HEK293T (cell line): Measurements from ENCODE around the gene SNAP25.

ENCODE experiments used
- CTCF ChIA-PET: fragments of 350-600 bp; formaldehyde crosslinking; extraction: SDS; loops from one replicate; lab custom pipeline; 2021; ENCODE audit warnings: antibody characterized with exemption, inconsistent platforms; lab: Yijun Ruan, JAX
- POLR2A ChIA-PET: fragments of 350-600 bp; formaldehyde crosslinking; extraction: SDS; loops from one replicate; lab custom pipeline; 2020; ENCODE audit warnings: antibody characterized with exemption, inconsistent platforms; lab: Yijun Ruan, JAX
- DNase-seq: peaks from one replicate; pipeline ENCODE4 v3.0.0; 2012; ENCODE audit warnings: mixed read lengths; ENCODE audit errors: extremely low spot score
- ARNT ChIP-seq: fragments of 450-650 bp; IDR thresholded peaks from 2 replicates; pipeline ENCODE4 v1.6.1; 2017; ENCODE audit warnings: mild to moderate bottlenecking
- BHLHE40 ChIP-seq: fragments of 450-650 bp; IDR thresholded peaks from 2 replicates; pipeline ENCODE4 v1.6.1; 2016; ENCODE audit warnings: mild to moderate bottlenecking, moderate library complexity, borderline replicate concordance
- CTBP1 ChIP-seq: fragments of 450-650 bp; IDR thresholded peaks from 2 replicates; pipeline ENCODE4 v1.6.1; 2016; ENCODE audit warnings: borderline replicate concordance
- ELF4 ChIP-seq: fragments of 450-650 bp; IDR thresholded peaks from 2 replicates; pipeline ENCODE4 v1.6.1; 2017; ENCODE audit warnings: antibody characterized with exemption
- FOXA1 ChIP-seq: fragments of 450-650 bp; IDR thresholded peaks from 2 replicates; pipeline ENCODE4 v1.6.1; 2016; ENCODE audit warnings: mild to moderate bottlenecking
- FOXK2 ChIP-seq: fragments of 450-650 bp; IDR thresholded peaks from 2 replicates; pipeline ENCODE4 v1.6.1; 2016; ENCODE audit warnings: mild to moderate bottlenecking
- FOXM1 ChIP-seq: fragments of 450-650 bp; IDR thresholded peaks from 2 replicates; pipeline ENCODE4 v1.6.1; 2017; ENCODE audit warnings: mild to moderate bottlenecking, borderline replicate concordance
- HDGF ChIP-seq: fragments of 450-650 bp; IDR thresholded peaks from 2 replicates; pipeline ENCODE4 v1.6.1; 2017; ENCODE audit warnings: antibody characterized with exemption, borderline replicate concordance
- L3MBTL2 ChIP-seq: fragments of 450-650 bp; conservative IDR thresholded peaks from 2 replicates; pipeline ENCODE4 v1.6.1; 2016; ENCODE audit warnings: mild to moderate bottlenecking
- LEF1 ChIP-seq: fragments of 450-650 bp; IDR thresholded peaks from 2 replicates; pipeline ENCODE4 v1.6.1; 2017; ENCODE audit warnings: mild to moderate bottlenecking, borderline replicate concordance
- NFRKB ChIP-seq: fragments of 450-650 bp; IDR thresholded peaks from 2 replicates; pipeline ENCODE4 v1.6.1; 2016; ENCODE audit warnings: mild to moderate bottlenecking, moderate library complexity
- SP1 ChIP-seq: fragments of 450-650 bp; IDR thresholded peaks from 2 replicates; pipeline ENCODE4 v1.6.1; 2017
- SUZ12 ChIP-seq: fragments of 450-650 bp; IDR thresholded peaks from 2 replicates; pipeline ENCODE4 v1.6.1; 2016; ENCODE audit warnings: mild to moderate bottlenecking
- TARDBP ChIP-seq: fragments of 450-650 bp; IDR thresholded peaks from 2 replicates; pipeline ENCODE4 v1.6.1; 2016
- ZNF384 ChIP-seq: fragments of 450-650 bp; IDR thresholded peaks from 2 replicates; pipeline ENCODE4 v1.6.1; 2016
- TF ChIP-seq, protein P1 (sequence below): fragments of 450-650 bp; IDR thresholded peaks from 2 replicates; pipeline ENCODE4 v1.6.1; 2016

SNAP25 gene

GRCh38 chr20:10185741-10186558 is 32.7 kb upstream of the SNAP25 start:
- CTCF ChIA-PET = interaction anchor here (0.5 kb wide), 1 partner anchor 34 kb away, joined by 3 read pairs; no protein-coding TSS in a partner anchor
- POLR2A ChIA-PET = no interaction called here
- TF ChIP-seq BHLHE40 (no peak), L3MBTL2 (no peak), TARDBP (no peak), HDGF (no peak), FOXM1 (no peak), FOXK2 (no peak), SP1 (no peak), FOXA1 (no peak), SUZ12 (no peak), ELF4 (no peak), CTBP1 (no peak), NFRKB (no peak), ARNT (no peak), LEF1 (no peak), ZNF384 (no peak)
- TF ChIP-seq, protein P1, sequence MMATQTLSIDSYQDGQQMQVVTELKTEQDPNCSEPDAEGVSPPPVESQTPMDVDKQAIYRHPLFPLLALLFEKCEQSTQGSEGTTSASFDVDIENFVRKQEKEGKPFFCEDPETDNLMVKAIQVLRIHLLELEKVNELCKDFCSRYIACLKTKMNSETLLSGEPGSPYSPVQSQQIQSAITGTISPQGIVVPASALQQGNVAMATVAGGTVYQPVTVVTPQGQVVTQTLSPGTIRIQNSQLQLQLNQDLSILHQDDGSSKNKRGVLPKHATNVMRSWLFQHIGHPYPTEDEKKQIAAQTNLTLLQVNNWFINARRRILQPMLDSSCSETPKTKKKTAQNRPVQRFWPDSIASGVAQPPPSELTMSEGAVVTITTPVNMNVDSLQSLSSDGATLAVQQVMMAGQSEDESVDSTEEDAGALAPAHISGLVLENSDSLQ = no peak
- DNase-seq = no peak

DNA sequence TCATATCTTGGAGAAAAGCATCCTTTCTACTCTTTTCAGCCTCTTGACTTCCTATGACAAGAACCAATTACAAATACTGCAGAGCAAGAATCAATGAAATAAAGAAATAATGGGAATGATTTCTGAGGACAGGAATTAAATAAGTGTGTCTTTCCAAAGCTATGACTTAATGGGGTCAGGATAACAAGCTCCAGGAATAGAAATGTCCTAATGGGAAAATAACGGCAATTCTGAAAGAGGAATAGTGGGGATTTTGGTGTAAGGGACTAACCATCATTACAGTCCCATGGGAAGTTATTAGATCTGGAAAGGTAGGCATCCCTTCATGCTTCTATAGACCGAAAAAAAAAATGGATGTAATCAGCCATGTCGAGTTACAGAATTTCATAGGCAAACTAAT is 28.2 kb upstream of the SNAP25 start:
- no peak for DNase-seq
- POLR2A ChIA-PET = no interaction called here
- CTCF ChIA-PET = interaction anchor here (0.7 to 0.8 kb wide), 2 partner anchors 11 to 220 kb away, joined by 3 to 4 read pairs; no protein-coding TSS in a partner anchor
- TF ChIP-seq SUZ12 (no peak), L3MBTL2 (no peak), CTBP1 (no peak), ARNT (no peak), NFRKB (no peak)

DNA sequence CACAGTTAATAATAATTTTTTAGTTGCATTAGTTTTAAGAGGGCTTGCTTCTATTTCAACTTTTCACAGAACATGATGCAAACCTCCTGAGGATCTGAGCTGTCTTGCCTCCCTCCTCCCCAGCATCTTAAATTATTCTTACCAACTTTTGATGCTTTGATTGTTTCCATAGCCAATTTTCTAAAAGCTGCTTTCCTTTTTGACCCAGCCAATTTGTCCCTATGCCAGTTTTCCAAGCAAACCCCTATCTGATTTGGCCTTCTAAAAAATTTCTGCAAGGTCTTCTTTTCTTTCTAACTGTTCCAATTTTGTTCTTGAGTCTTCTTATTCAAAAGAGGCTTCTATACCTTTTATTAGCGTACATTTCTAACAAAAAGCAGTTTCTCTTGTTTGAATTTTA is 26.5 kb upstream of the SNAP25 start:
- DNase-seq = no peak
- no peak for TF ChIP-seq BHLHE40
- TF ChIP-seq NFRKB = no peak
- TF ChIP-seq SUZ12 = no peak
- no peak for TF ChIP-seq FOXM1
- TF ChIP-seq SP1 = no peak
- TF ChIP-seq TARDBP = no peak
- TF ChIP-seq FOXK2 = no peak
- TF ChIP-seq, protein P1 = no peak
- no peak for TF ChIP-seq LEF1
- TF ChIP-seq ELF4 = no peak
- TF ChIP-seq ZNF384 = no peak
- TF ChIP-seq CTBP1 = no peak
- TF ChIP-seq HDGF = no peak
- no peak for TF ChIP-seq ARNT
- TF ChIP-seq FOXA1 = no peak
- ChIA-PET POLR2A (no interaction called here), CTCF (no interaction called here)

DNA sequence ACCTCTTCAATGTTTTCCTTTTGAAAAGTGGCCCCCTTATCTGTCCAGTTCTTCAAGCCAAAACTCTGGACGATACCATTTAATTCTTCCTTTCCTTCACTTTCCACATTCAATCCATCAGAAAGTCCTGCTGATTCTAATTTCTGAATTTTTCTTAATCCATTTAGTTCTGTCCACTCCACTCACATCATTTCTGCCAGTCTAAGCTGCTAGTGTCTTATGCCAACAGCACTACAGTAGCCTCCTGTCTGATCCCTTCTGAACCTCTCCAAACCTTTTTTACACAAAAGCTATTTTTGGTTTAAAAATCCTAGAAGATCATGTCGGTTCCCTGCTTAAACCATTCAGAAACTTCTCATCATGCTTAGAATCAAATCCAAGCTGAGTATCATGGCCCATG is 24.5 kb upstream of the SNAP25 start:
- CTCF ChIA-PET = no interaction called here
- POLR2A ChIA-PET = no interaction called here
- TF ChIP-seq ELF4 = no peak
- TF ChIP-seq TARDBP = no peak
- no peak for TF ChIP-seq FOXK2
- TF ChIP-seq CTBP1 = no peak
- no peak for TF ChIP-seq FOXM1
- no peak for TF ChIP-seq NFRKB
- TF ChIP-seq SP1 = no peak
- TF ChIP-seq LEF1 = no peak
- TF ChIP-seq, protein P1 = no peak
- no peak for TF ChIP-seq SUZ12
- no peak for DNase-seq

DNA sequence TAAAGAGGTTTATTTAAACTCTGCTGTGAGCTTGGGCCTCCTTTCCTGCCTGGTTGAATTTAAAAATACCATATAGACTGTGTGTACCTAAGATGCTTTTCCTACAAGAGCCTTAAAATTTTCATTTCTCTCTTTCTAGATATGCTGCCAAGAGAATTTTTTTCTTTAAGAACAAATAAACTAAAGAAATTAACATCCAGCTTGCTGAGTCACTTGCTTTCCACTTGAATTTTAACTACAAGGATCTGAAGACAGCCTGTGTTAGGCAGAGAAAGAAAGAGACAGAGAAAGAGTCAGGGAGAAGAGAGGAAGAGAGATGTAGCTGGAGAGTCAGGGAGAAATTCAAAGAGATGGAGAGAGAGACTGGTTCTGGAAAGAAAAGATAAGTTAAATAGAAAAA is 18.3 kb upstream of the SNAP25 start:
- CTCF ChIA-PET = no interaction called here
- POLR2A ChIA-PET = no interaction called here
- no peak for TF ChIP-seq CTBP1
- TF ChIP-seq, protein P1 = no peak
- no peak for DNase-seq

DNA sequence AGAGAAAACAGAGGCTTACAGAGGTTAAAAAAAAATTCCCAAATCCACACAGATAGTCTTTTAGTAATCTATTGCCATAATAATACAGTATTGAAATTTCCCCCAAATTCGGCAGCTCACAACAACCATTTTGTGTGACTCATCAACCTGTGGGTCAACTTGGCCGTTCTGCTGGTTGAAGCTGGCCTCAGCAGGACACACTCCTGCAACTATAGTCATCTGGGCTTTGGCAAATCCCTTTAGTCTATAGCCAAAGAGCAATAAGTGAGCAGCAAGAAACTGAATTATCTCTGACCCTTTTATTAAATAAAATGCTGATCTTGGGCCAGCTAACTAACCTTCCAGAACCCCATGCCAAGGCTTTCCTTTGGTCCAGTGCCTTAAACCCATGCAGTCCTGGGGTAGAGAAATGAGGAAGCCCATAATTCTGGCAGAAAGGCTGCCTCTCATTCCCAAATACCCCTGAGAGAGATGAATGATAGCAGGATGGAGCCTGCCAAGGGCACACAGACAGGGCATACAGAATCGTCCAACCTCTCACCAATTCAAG is 17.2 kb upstream of the SNAP25 start:
- POLR2A ChIA-PET = no interaction called here
- no peak for TF ChIP-seq FOXK2
- TF ChIP-seq LEF1 = no peak
- TF ChIP-seq HDGF = no peak
- TF ChIP-seq L3MBTL2 = no peak
- no peak for TF ChIP-seq BHLHE40
- no peak for TF ChIP-seq SUZ12
- no peak for TF ChIP-seq ZNF384
- no peak for TF ChIP-seq ELF4
- no peak for TF ChIP-seq SP1
- TF ChIP-seq, protein P1 = no peak
- TF ChIP-seq FOXA1 = no peak
- no peak for TF ChIP-seq FOXM1
- no peak for TF ChIP-seq NFRKB
- TF ChIP-seq CTBP1 = no peak
- no peak for TF ChIP-seq ARNT
- TF ChIP-seq TARDBP = no peak
- CTCF ChIA-PET = no interaction called here
- no peak for DNase-seq
